CD4-positive, alpha-beta T cell (primary cell): Measurements from ENCODE around the gene SWSAP1. TPM values are rescaled to one million over a fixed set of nuclear protein-coding genes. Genes with fewer than 3 reads are reported as not detected.

Source experiments
- ATAC-seq: fragments of 200-7000 bp; cut with Tn5 transposase; one replicate; pipeline ENCODE4 v1.10.0; 2022; ENCODE audit warnings: mild to moderate bottlenecking; ENCODE audit not compliant: poor library complexity
- CTCF ChIA-PET: fragments of 350-600 bp; sonication (Branson Sonifier 250); formaldehyde crosslinking; loops from one replicate; lab custom pipeline; 2021; ENCODE audit warnings: antibody characterized with exemption, inconsistent platforms; lab: Charles Lee
- POLR2A ChIA-PET: fragments of 350-600 bp; sonication (Branson Sonifier 250); formaldehyde crosslinking; loops from one replicate; lab custom pipeline; 2021; ENCODE audit warnings: antibody characterized with exemption, inconsistent platforms; lab: Charles Lee
- DNase-seq, 14 experiments: peaks; one replicate each; pipeline ENCODE4 v3.0.0-alpha.2; 2013 to 2020; ENCODE audit warnings: mixed read lengths in 2 of 14
- H3K27ac ChIP-seq, 2 donors: one replicate each; pipeline versions ENCODE4 v1.5.1 to v1.7.0; 2013; ENCODE audit warnings: low read length in 2 of 2, low read depth in 1 of 2, mild to moderate bottlenecking in 1 of 2
- H3K27me3 ChIP-seq, 2 experiments: 1 replicate in 1 of 2; 2 replicates in 1 of 2; pipeline versions ENCODE4 v1.6.1 to v1.7.0; 2013; ENCODE audit warnings: low read length in 2 of 2, control low read depth in 1 of 2, mild to moderate bottlenecking in 1 of 2, moderate library complexity in 1 of 2; ENCODE audit not compliant: insufficient read depth in 2 of 2, control insufficient read depth in 1 of 2
- H3K36me3 ChIP-seq: one replicate; pipeline ENCODE4 v1.6.1; 2013; ENCODE audit warnings: low read length, control low read depth; ENCODE audit not compliant: insufficient read depth
- H3K4me1 ChIP-seq: one replicate; pipeline ENCODE4 v1.6.1; 2013; ENCODE audit warnings: low read length, control low read depth; ENCODE audit not compliant: insufficient read depth
- H3K4me3 ChIP-seq: one replicate; pipeline ENCODE4 v1.5.1; 2013; ENCODE audit warnings: mild to moderate bottlenecking, low read length, moderate library complexity
- H3K9me3 ChIP-seq, 2 experiments: 1 replicate in 1 of 2; 2 replicates in 1 of 2; pipeline versions ENCODE4 v1.6.1 to v1.7.0; 2013; ENCODE audit warnings: low read length in 2 of 2, mild to moderate bottlenecking in 2 of 2, control low read depth in 1 of 2, moderate library complexity in 1 of 2; ENCODE audit not compliant: control insufficient read depth in 1 of 2, insufficient read depth in 1 of 2
- H3K27ac Mint-ChIP-seq: one replicate; pipeline ENCODE4 v1.8.0; 2020; ENCODE audit warnings: mixed read lengths
- H3K27me3 Mint-ChIP-seq: one replicate; pipeline ENCODE4 v1.8.0; 2021; ENCODE audit warnings: mixed read lengths
- H3K36me3 Mint-ChIP-seq: one replicate; pipeline ENCODE4 v1.8.0; 2021; ENCODE audit warnings: low read depth, mixed read lengths
- H3K4me1 Mint-ChIP-seq: one replicate; pipeline ENCODE4 v1.8.0; 2021; ENCODE audit warnings: low read depth, mixed read lengths
- H3K4me3 Mint-ChIP-seq: one replicate; pipeline ENCODE4 v1.8.0; 2020; ENCODE audit warnings: mild to moderate bottlenecking, mixed read lengths
- H3K9me3 Mint-ChIP-seq: one replicate; pipeline ENCODE4 v1.8.0; 2020; ENCODE audit warnings: mixed read lengths
- intact Hi-C, 2 experiments: fragments of 100-400 bp; cut with DNase I in 1 of 2; cut with micrococcal nuclease in 1 of 2; formaldehyde crosslinking; loops; one replicate each; pipeline versions ENCODE4 v1.15.1 to v1.9.0; 2023 to 2025; cut with DNase I, micrococcal nuclease
- polyA plus RNA-seq, 2 donors: library from polyadenylated mRNA; unstranded; fragments of 120-200 nt; gene quantifications; one replicate each; pipeline ENCODE4 v1.2.1, GENCODE V29; 2013
- total RNA-seq, 174 experiments: library from RNA in 2 of 174; stranded (reverse) in 2 of 174; gene quantifications; one replicate each; pipeline ENCODE4 v1.2.3 and lab custom pipeline; 2021 to 2026
- TF ChIP-seq, protein P1 (sequence below): fragments of 200-600 bp; IDR thresholded peaks from one replicate; pipeline ENCODE4 v1.8.0; 2022; ENCODE audit warnings: antibody characterized with exemption, mild to moderate bottlenecking

The SWSAP1 gene, protein sequence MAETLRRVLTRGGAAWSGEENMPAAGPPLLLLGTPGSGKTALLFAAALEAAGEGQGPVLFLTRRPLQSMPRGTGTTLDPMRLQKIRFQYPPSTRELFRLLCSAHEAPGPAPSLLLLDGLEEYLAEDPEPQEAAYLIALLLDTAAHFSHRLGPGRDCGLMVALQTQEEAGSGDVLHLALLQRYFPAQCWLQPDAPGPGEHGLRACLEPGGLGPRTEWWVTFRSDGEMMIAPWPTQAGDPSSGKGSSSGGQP
- total RNA-seq (1 to 10 TPM; 2.6 to 2.7 TPM), total RNA-seq (lab: John Stamatoyannopoulos, UW) (1.6 to 9.1 (median 4.2) reads per million in 172 experiments)
- polyA plus RNA-seq (2013, experiment 1 of 2) = 2.9 TPM
- 2.2 TPM for polyA plus RNA-seq (2013, experiment 2 of 2)

DNA sequence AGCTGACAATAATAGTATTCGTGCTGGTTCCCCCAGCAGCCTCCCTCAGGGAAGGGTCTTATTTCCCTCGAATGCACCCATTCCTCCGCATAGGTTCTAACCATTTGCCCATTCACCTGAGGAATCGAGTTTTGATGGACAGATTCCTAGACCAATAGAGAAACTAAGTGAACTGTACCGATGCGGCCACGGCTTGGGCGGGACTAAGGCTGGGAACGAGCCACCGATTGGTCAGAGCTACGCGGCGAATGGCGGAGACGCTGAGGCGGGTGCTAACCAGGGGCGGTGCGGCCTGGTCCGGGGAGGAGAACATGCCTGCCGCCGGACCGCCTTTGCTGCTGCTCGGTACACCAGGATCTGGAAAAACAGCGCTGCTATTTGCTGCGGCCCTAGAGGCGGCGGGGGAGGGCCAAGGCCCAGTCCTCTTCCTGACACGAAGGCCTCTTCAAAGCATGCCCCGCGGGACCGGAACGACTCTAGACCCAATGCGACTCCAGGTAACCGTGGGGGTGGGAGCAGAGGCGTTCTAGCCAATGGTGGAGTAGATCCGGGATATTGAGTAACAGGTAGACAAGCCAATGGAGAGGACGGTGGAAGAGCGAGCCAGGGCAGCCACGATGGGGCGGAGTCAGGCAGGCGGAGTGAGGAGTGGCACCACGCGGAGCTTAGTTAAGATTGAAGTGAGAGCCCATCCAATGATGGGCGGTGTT, at the start of gene SWSAP1:
SWSAP1 (plus strand) TSS at position 234 of the 710 bp plus-strand sequence; CDS start at position 249, 15 bp downstream.
- H3K27me3 Mint-ChIP-seq = no peaks in the 10 kb centered on the region
- peak within 1 kb of the TSS; percentile 87 for H3K4me3 ChIP-seq
- H3K27ac ChIP-seq = peak within 1 kb of the TSS; percentile 97 to 99
- no peaks in the 10 kb centered on the region for H3K27me3 ChIP-seq
- peaks cover 45% of the 10 kb centered on the region for H3K4me1 ChIP-seq
- H3K27ac Mint-ChIP-seq = no peak within 1 kb of the TSS
- ChIA-PET CTCF (interaction anchor here (0.9 to 3.4 kb wide), 4 partner anchors 33 to 108 kb away, joined by 3 to 16 read pairs (median 12); partner anchors contain the start of genes ODAD3 and PRKCSH), POLR2A (interaction anchor here (0.5 to 2.7 kb wide), 32 partner anchors 9 to 1790 kb away, joined by 3 to 86 read pairs (median 4); partner anchors contain the start of genes CCDC159, ECSIT, ELOF1 and EPOR)
- peaks cover 13% of the 10 kb centered on the region for H3K36me3 Mint-ChIP-seq
- intact Hi-C loops = loop anchor here (1.0 to 10.0 kb wide), 5 partner anchors 28 to 502 kb away; partner anchors contain the start of genes ODAD3 (in 2 of the 2), PRKCSH (in 2 of the 2), CARM1 (in 1 of the 2) and CCDC159 (in 1 of the 2)
- H3K4me3 Mint-ChIP-seq = no peak within 1 kb of the TSS
- H3K9me3 Mint-ChIP-seq = no peaks in the 10 kb centered on the region
- peaks cover 21% of the 10 kb centered on the region for H3K4me1 Mint-ChIP-seq
- peaks cover 15% of the 10 kb centered on the region for H3K36me3 ChIP-seq
- peak; percentile 93 to 100 (median 95) for DNase-seq
- TF ChIP-seq, protein P1, sequence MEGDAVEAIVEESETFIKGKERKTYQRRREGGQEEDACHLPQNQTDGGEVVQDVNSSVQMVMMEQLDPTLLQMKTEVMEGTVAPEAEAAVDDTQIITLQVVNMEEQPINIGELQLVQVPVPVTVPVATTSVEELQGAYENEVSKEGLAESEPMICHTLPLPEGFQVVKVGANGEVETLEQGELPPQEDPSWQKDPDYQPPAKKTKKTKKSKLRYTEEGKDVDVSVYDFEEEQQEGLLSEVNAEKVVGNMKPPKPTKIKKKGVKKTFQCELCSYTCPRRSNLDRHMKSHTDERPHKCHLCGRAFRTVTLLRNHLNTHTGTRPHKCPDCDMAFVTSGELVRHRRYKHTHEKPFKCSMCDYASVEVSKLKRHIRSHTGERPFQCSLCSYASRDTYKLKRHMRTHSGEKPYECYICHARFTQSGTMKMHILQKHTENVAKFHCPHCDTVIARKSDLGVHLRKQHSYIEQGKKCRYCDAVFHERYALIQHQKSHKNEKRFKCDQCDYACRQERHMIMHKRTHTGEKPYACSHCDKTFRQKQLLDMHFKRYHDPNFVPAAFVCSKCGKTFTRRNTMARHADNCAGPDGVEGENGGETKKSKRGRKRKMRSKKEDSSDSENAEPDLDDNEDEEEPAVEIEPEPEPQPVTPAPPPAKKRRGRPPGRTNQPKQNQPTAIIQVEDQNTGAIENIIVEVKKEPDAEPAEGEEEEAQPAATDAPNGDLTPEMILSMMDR = no peak
- ATAC-seq = peak; percentile 87
- no peaks in the 10 kb centered on the region for H3K9me3 ChIP-seq

DNA sequence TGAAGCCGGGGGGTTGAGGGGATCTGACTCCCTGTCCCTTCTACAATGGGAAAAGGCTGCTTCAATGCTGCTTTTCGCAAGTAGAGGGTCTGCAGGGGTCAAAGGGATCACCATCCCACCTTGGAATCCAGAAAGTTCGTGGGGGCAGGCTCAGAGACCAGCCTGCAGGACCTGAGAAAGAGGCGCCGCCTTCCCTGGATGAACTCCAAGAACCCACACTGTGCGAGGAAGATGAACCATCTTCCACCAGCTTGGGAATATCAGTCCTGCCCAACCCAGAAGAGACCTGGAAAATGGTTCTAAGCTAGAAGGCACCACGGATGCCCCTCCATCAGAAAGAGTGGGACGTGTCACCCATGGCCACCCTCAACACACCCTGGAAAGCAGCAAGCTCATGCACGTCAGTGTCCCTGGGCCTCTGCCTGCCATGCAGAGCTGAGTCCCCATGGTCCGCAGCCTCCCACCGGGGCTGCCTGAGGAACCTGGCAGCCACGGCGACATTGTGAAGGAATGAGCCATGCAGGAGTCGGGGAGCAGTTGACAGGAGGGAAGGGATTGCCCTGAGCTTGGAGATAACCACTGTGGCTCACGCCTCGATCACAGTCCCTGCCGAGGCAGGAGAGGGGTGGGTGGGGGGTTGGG, 49.6 kb upstream of the SWSAP1 start:
- TF ChIP-seq, protein P1 = no peak
- H3K27ac Mint-ChIP-seq = no peak overlapping the region
- DNase-seq (no peak), ATAC-seq (no peak)
- no peak overlapping the region for H3K4me3 ChIP-seq
- peaks cover 0 to 2% of the 10 kb centered on the region in 2 experiments for H3K27me3 ChIP-seq
- H3K36me3 ChIP-seq = no peaks in the 10 kb centered on the region
- peaks cover 4% of the 10 kb centered on the region for H3K36me3 Mint-ChIP-seq
- ChIA-PET CTCF (interaction anchor here (1.2 kb wide), 1 partner anchor 31 kb away, joined by 3 read pairs; no protein-coding TSS in a partner anchor), POLR2A (interaction anchor here (2.3 kb wide), 1 partner anchor 14 kb away, joined by 8 read pairs; the partner anchor contains the start of gene RAB3D)
- peaks cover 5% of the 10 kb centered on the region for H3K27me3 Mint-ChIP-seq
- no peak overlapping the region for H3K27ac ChIP-seq
- no peak overlapping the region for H3K4me3 Mint-ChIP-seq
- intact Hi-C loops = no loop called here
- no peaks in the 10 kb centered on the region for H3K9me3 Mint-ChIP-seq
- H3K9me3 ChIP-seq = no peaks in the 10 kb centered on the region
- peaks cover 18% of the 10 kb centered on the region for H3K4me1 ChIP-seq
- H3K4me1 Mint-ChIP-seq = peaks cover 13% of the 10 kb centered on the region

DNA sequence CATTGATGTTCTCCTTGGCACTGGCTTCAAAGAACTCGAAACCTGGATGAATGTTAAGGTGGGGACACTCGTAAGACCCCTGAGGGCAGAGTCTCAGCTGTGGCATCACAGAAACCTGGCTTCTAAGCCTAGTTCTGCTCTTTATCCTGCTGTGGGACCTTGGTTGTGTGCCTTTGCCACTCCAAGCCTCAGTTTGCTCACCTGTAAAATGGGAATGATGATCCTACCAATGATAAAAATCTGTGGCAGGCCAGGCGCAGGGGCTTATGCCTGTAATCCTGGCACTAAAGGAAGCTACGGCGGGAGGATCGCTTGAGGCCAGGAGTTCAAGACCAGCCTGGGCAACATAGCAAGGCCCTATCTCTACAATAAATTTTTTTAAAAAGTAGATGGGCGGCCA, 48.9 kb upstream of the SWSAP1 start:
- H3K27me3 Mint-ChIP-seq = peaks cover 3% of the 10 kb centered on the region
- no peaks in the 10 kb centered on the region for H3K27me3 ChIP-seq
- peaks cover 13% of the 10 kb centered on the region for H3K4me1 Mint-ChIP-seq
- DNase-seq = no peak
- TF ChIP-seq, protein P1 = no peak
- no peak overlapping the region for H3K27ac Mint-ChIP-seq
- ChIA-PET POLR2A (no interaction called here), CTCF (interaction anchor here (1.2 kb wide), 1 partner anchor 32 kb away, joined by 3 read pairs; no protein-coding TSS in a partner anchor)
- H3K36me3 ChIP-seq = peaks cover 2% of the 10 kb centered on the region
- H3K4me3 ChIP-seq = no peak overlapping the region
- no peak overlapping the region for H3K4me3 Mint-ChIP-seq
- no peak for ATAC-seq
- H3K27ac ChIP-seq = no peak overlapping the region
- H3K36me3 Mint-ChIP-seq = peaks cover 4% of the 10 kb centered on the region
- intact Hi-C loops = no loop called here
- H3K4me1 ChIP-seq = peaks cover 18% of the 10 kb centered on the region
- H3K9me3 Mint-ChIP-seq = no peaks in the 10 kb centered on the region
- no peaks in the 10 kb centered on the region for H3K9me3 ChIP-seq
